Caco-2 (cell line): ENCODE measurements around the gene ICA1. TPM values are rescaled to one million over a fixed set of nuclear protein-coding genes. Genes with fewer than 3 reads are reported as not detected.
"Not testable (repeated sequence)": the region's sequence is repeated elsewhere in the genome, so short reads cannot be mapped to it uniquely, and the experiment has no call there.

ENCODE experiments used
- BruUV-seq: library from RNA; stranded (reverse); fragments of 400-500 nt; replicated peaks from 2 replicates; lab custom pipeline; 2021; lab: Mats Ljungman, UMichigan
- CTCF ChIA-PET: fragments of 300-600 bp; sonication (Branson Sonifier 250); formaldehyde crosslinking; loops from one replicate; lab custom pipeline; 2022; ENCODE audit warnings: antibody characterized with exemption; lab: Charles Lee
- POLR2A ChIA-PET: fragments of 300-600 bp; sonication (Branson Sonifier 250); formaldehyde crosslinking; loops from one replicate; lab custom pipeline; 2022; ENCODE audit warnings: antibody characterized with exemption; lab: Charles Lee
- DNase-seq, 2 experiments: peaks; one replicate each; pipeline versions ENCODE4 v3.0.0 to v3.0.0-alpha.2; 2020 to 2022
- H3K27me3 ChIP-seq: replicated peaks from 2 replicates; pipeline ENCODE4 v1.6.0; 2011; ENCODE audit warnings: low read length; ENCODE audit not compliant: control insufficient read depth, insufficient read depth
- H3K36me3 ChIP-seq: 2 replicates; pipeline ENCODE4 v1.5.1; 2011; ENCODE audit warnings: low read length; ENCODE audit not compliant: control insufficient read depth, insufficient read depth
- H3K4me1 ChIP-seq: fragments of 250-450 bp; sonication (Bioruptor Pico); 2 replicates; pipeline ENCODE4 v1.5.1; 2020; ENCODE audit warnings: mild to moderate bottlenecking
- H3K4me3 ChIP-seq: 2 replicates; pipeline ENCODE4 v1.5.1; 2011; ENCODE audit warnings: low read depth, mild to moderate bottlenecking, control low read depth, low read length
- H3K9me3 ChIP-seq: fragments of 250-450 bp; sonication (Bioruptor Pico); 2 replicates; pipeline ENCODE4 v1.5.1; 2020; ENCODE audit warnings: mild to moderate bottlenecking, moderate library complexity
- H3K27ac Mint-ChIP-seq: one replicate; pipeline ENCODE4 v1.8.0; 2022; ENCODE audit warnings: mixed read lengths; ENCODE audit not compliant: unreplicated experiment
- H3K27me3 Mint-ChIP-seq: one replicate; pipeline ENCODE4 v1.8.0; 2022; ENCODE audit warnings: mixed read lengths; ENCODE audit not compliant: insufficient read depth, unreplicated experiment
- H3K36me3 Mint-ChIP-seq: one replicate; pipeline ENCODE4 v1.8.0; 2022; ENCODE audit warnings: mild to moderate bottlenecking, mixed read lengths; ENCODE audit not compliant: insufficient read depth, unreplicated experiment
- H3K4me1 Mint-ChIP-seq: one replicate; pipeline ENCODE4 v1.8.0; 2022; ENCODE audit warnings: low read depth, mixed read lengths; ENCODE audit not compliant: unreplicated experiment
- H3K4me3 Mint-ChIP-seq: one replicate; pipeline ENCODE4 v1.8.0; 2022; ENCODE audit warnings: mild to moderate bottlenecking, moderate library complexity, mixed read lengths; ENCODE audit not compliant: unreplicated experiment
- H3K9me3 Mint-ChIP-seq: one replicate; pipeline ENCODE4 v1.8.0; 2022; ENCODE audit warnings: mixed read lengths; ENCODE audit not compliant: unreplicated experiment
- CTCF ChIP-seq, 2 experiments: fragments of 200-600 bp in 1 of 2; IDR thresholded peaks; 1 replicate in 1 of 2; 2 replicates in 1 of 2; pipeline versions ENCODE4 v1.5.1 to v1.8.0; 2011 to 2022; ENCODE audit warnings: antibody characterized with exemption in 1 of 2, control low read depth in 1 of 2, inconsistent platforms in 1 of 2, low read depth in 1 of 2, low read length in 1 of 2, mild to moderate bottlenecking in 1 of 2, moderate library complexity in 1 of 2; ENCODE audit not compliant: insufficient read depth in 1 of 2, severe bottlenecking in 1 of 2, unreplicated experiment in 1 of 2
- intact Hi-C: fragments of 100-400 bp; cut with micrococcal nuclease; formaldehyde crosslinking; loops from one replicate; pipeline ENCODE4 v1.10.0; 2022; ENCODE audit not compliant: unreplicated experiment
- total RNA-seq: library from RNA; stranded (reverse); gene quantifications from 2 replicates; pipeline ENCODE4 v1.2.3, GENCODE V29; 2022

Gene ICA1
- total RNA-seq, 1 experiment from 2014 or later = 34.2 TPM

GRCh38 chr7:8249121-8249520 lies 12.8 kb downstream of the ICA1 start:
- intact Hi-C loops = no loop called here

GRCh38 chr7:8246020-8246419 lies 15.9 kb downstream of the ICA1 start:
- Histone ChIP-seq H3K36me3 (no peaks in the 10 kb centered on the region), H3K27me3 (no peaks in the 10 kb centered on the region), H3K4me1 (no peaks in the 10 kb centered on the region), H3K9me3 (no peaks in the 10 kb centered on the region; the same call in 1 of the 2 replicates), H3K4me3 (no peak overlapping the region)
- no TSS peak for BruUV-seq
- H3K9me3 Mint-ChIP-seq = peaks cover 11% of the 10 kb centered on the region
- H3K27ac Mint-ChIP-seq = no peak overlapping the region
- no peaks in the 10 kb centered on the region for H3K27me3 Mint-ChIP-seq
- no peak for TF ChIP-seq CTCF (IDR thresholded peaks at IDR 0.05; ENCODE audit: insufficient read depth in 1 of 2, low read depth in 1 of 2, low read length in 1 of 2, severe bottlenecking in 1 of 2, unreplicated experiment in 1 of 2)
- ChIA-PET CTCF (no interaction called here), POLR2A (no interaction called here)
- no peaks in the 10 kb centered on the region for H3K36me3 Mint-ChIP-seq
- no peak overlapping the region for H3K4me3 Mint-ChIP-seq
- intact Hi-C loops = no loop called here
- peaks cover under 1% of the 10 kb centered on the region for H3K4me1 Mint-ChIP-seq
- DNase-seq = no peak

More at GRCh38 chr7:8249121-8249520, 12.8 kb downstream of the ICA1 start:
- no peaks in the 10 kb centered on the region for H3K4me1 ChIP-seq
- no peaks in the 10 kb centered on the region for H3K9me3 Mint-ChIP-seq
- POLR2A ChIA-PET = no interaction called here
- CTCF ChIA-PET = no interaction called here
- peaks cover 3% of the 10 kb centered on the region for H3K36me3 Mint-ChIP-seq
- no peak for TF ChIP-seq CTCF (IDR thresholded peaks at IDR 0.05; ENCODE audit: insufficient read depth in 1 of 2, low read depth in 1 of 2, low read length in 1 of 2, severe bottlenecking in 1 of 2, unreplicated experiment in 1 of 2)
- H3K27me3 ChIP-seq = no peaks in the 10 kb centered on the region
- H3K4me3 Mint-ChIP-seq = no peak overlapping the region
- no peaks in the 10 kb centered on the region; the same call in 1 of the 2 replicates for H3K9me3 ChIP-seq
- H3K27ac Mint-ChIP-seq = no peak overlapping the region
- no peaks in the 10 kb centered on the region for H3K36me3 ChIP-seq
- no TSS peak for BruUV-seq
- H3K27me3 Mint-ChIP-seq = no peaks in the 10 kb centered on the region
- H3K4me3 ChIP-seq = no peak overlapping the region
- H3K4me1 Mint-ChIP-seq = peaks cover 3% of the 10 kb centered on the region
- no peak for DNase-seq

GRCh38 chr7:8245032-8245431 lies 16.9 kb downstream of the ICA1 start:
- Mint-ChIP-seq H3K9me3 (peaks cover 20% of the 10 kb centered on the region), H3K4me1 (peaks cover 10% of the 10 kb centered on the region)
- intact Hi-C loops, H3K27ac Mint-ChIP-seq, CTCF ChIA-PET, H3K4me3 ChIP-seq, POLR2A ChIA-PET, H3K36me3 ChIP-seq, H3K4me1 ChIP-seq, H3K36me3 Mint-ChIP-seq, H3K27me3 ChIP-seq, BruUV-seq, H3K4me3 Mint-ChIP-seq, DNase-seq, H3K27me3 Mint-ChIP-seq, H3K9me3 ChIP-seq: not testable (repeated sequence)

- H3K4me3 Mint-ChIP-seq, intact Hi-C loops, H3K27ac Mint-ChIP-seq, H3K27me3 Mint-ChIP-seq, H3K36me3 ChIP-seq, BruUV-seq, H3K27me3 ChIP-seq, CTCF ChIA-PET, H3K4me3 ChIP-seq, H3K9me3 ChIP-seq, H3K36me3 Mint-ChIP-seq, DNase-seq, POLR2A ChIA-PET: not testable (repeated sequence)
- H3K4me1 ChIP-seq = peaks cover 15% of the 10 kb centered on the region
- H3K4me1 Mint-ChIP-seq = peaks cover 22% of the 10 kb centered on the region
- H3K9me3 Mint-ChIP-seq = peaks cover 20% of the 10 kb centered on the region
Observed at GRCh38 chr7:8243059-8243458, 18.9 kb downstream of the ICA1 start.

- H3K4me3 ChIP-seq = peak overlapping the region; percentile 12
- BruUV-seq, H3K27me3 ChIP-seq, H3K9me3 ChIP-seq, POLR2A ChIA-PET, H3K36me3 Mint-ChIP-seq, H3K27me3 Mint-ChIP-seq, H3K36me3 ChIP-seq: not testable (repeated sequence)
- CTCF ChIA-PET = interaction anchor here (1.8 kb wide), 1 partner anchor 56 kb away, joined by 15 read pairs; no protein-coding TSS in a partner anchor
- intact Hi-C loops = loop anchor here (1.0 to 5.0 kb wide), 3 partner anchors 21 to 329 kb away; no protein-coding TSS in a partner anchor
- H3K9me3 Mint-ChIP-seq = peaks cover 20% of the 10 kb centered on the region
- H3K27ac Mint-ChIP-seq = peak overlapping the region; percentile 86
- peaks cover 22% of the 10 kb centered on the region for H3K4me1 Mint-ChIP-seq
- DNase-seq = peak; percentile 82 to 83
- peaks cover 15% of the 10 kb centered on the region for H3K4me1 ChIP-seq
- peak overlapping the region; percentile 69 for H3K4me3 Mint-ChIP-seq
Observed at GRCh38 chr7:8239702-8240362, 22.1 kb downstream of the ICA1 start.
